ENCODE data around the gene TRABD2B. TPM values are rescaled to one million over a fixed set of nuclear protein-coding genes. Genes with fewer than 3 reads are reported as not detected.

Gene TRABD2B
- total and polyA plus RNA-seq, 11 donors = 0.31 to 1.1 (median 0.80) TPM

DNA sequence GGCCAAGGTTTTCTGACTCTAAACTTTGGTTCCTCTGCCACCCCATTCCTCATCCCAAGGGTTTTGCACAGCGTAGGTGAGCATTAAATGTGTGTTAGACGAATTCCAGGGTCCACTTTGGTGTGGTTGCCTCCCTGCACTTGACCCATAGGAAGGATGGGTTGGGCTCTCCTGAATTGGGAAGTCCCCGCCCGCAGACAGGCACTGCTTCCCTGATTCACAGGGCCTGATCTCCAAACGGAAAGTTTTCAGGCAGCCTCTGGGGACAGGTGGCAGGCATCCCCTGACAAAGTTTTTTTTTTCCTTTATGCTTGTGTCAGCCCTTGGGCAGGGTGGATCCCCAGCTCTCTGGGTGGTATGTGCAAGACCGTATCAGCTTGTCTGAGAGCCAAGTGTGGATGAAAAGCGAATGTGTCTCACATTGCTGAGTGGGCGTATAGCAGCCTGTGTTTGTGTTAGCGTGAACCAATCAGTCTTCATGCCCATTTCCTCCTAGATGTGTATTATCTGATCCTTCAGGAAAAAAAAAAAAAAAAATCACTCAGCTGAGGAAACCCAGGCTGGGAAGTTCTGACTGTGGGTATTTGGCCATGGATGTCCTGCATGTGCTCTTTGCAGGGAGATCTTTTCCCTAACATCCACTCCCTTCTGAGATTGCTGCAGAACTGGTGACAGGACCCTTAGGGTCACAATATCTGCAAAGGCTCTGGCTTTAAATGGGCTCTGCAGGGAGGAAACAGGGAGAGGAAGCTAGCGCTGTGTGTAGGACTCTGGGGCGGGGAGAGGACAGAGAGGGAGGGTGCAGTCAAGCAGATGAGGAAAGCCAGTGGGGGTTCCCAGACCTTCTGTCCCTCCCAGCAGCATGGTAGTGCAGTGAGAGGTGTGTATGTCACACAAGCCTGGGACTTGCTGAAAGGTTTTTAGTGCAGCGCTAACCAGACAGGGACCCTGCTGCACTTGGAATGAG is 42.2 kb upstream of the TRABD2B start:
- no peak overlapping the region for H3K4me3 ChIP-seq
- H3K9me3 ChIP-seq = no peaks in the 10 kb centered on the region
- 43 to 52% (median 46%) methylated on average over 12 of the region's 12 CpGs for WGBS, 4 donors
- H3K4me1 ChIP-seq = peaks cover 0 to 20% (median 6%) of the 10 kb centered on the region in 12 donors
- no peaks in the 10 kb centered on the region for H3K36me3 ChIP-seq
- peaks cover 0 to 5% (median 0%) of the 10 kb centered on the region in 9 donors for H3K27me3 ChIP-seq
- DNase-seq (peak in 2 of 5 donors; percentile 21 to 39), ATAC-seq (peak in 2 of 4 donors; percentile 47 to 49)
- intact Hi-C loops (cut with DNase I) = no loop called here
- peak overlapping the region in 3 of 12 donors; percentile 13 to 42 (median 22) for H3K27ac ChIP-seq
- TF ChIP-seq, protein P1, sequence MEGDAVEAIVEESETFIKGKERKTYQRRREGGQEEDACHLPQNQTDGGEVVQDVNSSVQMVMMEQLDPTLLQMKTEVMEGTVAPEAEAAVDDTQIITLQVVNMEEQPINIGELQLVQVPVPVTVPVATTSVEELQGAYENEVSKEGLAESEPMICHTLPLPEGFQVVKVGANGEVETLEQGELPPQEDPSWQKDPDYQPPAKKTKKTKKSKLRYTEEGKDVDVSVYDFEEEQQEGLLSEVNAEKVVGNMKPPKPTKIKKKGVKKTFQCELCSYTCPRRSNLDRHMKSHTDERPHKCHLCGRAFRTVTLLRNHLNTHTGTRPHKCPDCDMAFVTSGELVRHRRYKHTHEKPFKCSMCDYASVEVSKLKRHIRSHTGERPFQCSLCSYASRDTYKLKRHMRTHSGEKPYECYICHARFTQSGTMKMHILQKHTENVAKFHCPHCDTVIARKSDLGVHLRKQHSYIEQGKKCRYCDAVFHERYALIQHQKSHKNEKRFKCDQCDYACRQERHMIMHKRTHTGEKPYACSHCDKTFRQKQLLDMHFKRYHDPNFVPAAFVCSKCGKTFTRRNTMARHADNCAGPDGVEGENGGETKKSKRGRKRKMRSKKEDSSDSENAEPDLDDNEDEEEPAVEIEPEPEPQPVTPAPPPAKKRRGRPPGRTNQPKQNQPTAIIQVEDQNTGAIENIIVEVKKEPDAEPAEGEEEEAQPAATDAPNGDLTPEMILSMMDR (IDR thresholded peaks at IDR 0.05) = no peak
- no peak for TF ChIP-seq POLR2A (IDR thresholded peaks at IDR 0.05)

DNA sequence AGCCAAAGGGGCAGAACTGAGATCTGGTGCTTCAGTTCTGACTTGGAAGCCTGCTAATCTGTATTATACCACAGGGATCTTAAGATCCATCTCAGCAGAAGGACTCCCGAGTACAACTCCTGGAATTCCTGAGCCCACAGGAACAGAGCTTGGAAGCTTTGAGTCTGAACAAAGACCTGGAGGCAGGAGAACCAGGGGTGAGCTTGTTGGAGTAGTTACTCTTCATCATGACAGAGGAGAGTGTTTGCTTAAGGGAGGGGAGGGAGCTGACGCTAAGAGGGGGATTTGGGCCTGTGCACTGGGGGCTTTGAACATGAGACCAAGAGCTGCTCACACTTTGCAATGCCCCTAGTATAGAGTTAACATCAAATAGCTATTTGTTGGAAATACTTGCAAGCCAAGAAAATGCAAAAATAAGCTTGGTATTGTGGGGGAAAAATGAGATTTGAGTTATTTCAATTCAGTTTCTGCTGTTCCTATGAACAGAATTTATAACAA is 41.1 kb upstream of the TRABD2B start:
- no peak for ATAC-seq

DNA sequence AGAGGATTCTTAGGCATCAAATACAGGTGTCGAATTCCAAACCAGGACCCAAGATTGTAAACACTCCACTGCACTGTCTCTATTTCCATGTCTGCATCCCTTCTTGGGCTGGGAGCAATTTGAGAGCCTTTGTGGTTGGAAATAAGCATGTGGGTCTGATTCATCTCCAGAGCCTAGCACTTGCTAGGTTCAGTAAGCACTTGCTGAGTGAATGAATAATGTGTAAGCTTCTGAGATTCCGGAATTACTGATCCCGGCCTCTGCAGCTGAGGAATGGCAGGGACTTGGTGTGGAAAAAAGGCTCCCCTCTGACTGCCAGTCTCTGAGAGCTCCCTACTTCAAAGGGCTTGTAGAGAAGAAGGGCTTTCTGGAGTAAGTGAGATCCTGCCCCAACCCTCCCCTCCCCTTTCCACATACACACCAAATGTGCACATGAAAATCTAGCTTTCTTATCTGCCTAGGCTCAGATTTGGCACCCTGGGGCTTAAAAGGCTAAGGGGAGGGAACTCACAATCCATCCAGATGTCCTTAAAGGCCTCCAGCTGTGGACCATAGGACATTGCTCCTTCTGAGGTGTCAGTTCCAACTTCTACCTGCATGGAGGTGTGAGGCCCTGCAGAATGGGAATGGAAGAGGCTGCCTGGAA is 39.6 kb upstream of the TRABD2B start:
- 86 to 97% (median 90%) methylated on average over 3 of the region's 3 CpGs for WGBS, 4 donors
- TF ChIP-seq, protein P1 (IDR thresholded peaks at IDR 0.05) = no peak
- no peak for TF ChIP-seq POLR2A (IDR thresholded peaks at IDR 0.05)
- Histone ChIP-seq H3K27ac (no peak overlapping the region), H3K27me3 (peaks cover 0 to 5% (median 0%) of the 10 kb centered on the region in 9 donors), H3K36me3 (no peaks in the 10 kb centered on the region), H3K4me3 (no peak overlapping the region), H3K9me3 (no peaks in the 10 kb centered on the region), H3K4me1 (peaks cover 0 to 20% (median 4%) of the 10 kb centered on the region in 12 donors)
- intact Hi-C loops (cut with DNase I) = no loop called here
- no peak for ATAC-seq
- no peak for DNase-seq

More for the DNA sequence above, 41.1 kb upstream of the TRABD2B start:
- no peaks in the 10 kb centered on the region for H3K9me3 ChIP-seq
- intact Hi-C loops (cut with DNase I) = no loop called here
- peaks cover 0 to 20% (median 4%) of the 10 kb centered on the region in 12 donors for H3K4me1 ChIP-seq
- H3K27ac ChIP-seq = no peak overlapping the region
- no peaks in the 10 kb centered on the region for H3K36me3 ChIP-seq
- 74 to 92% (median 82%) methylated on average over 2 of the region's 2 CpGs for WGBS, 4 donors
- no peak overlapping the region for H3K4me3 ChIP-seq
- no peak for DNase-seq
- no peak for TF ChIP-seq POLR2A (IDR thresholded peaks at IDR 0.05)
- TF ChIP-seq, protein P1 (IDR thresholded peaks at IDR 0.05) = no peak
- peaks cover 0 to 5% (median 0%) of the 10 kb centered on the region in 9 donors for H3K27me3 ChIP-seq
